Thyroid gland (tissue), 4 donors: Measurements from ENCODE around the gene ZNF407.

Experiments
- POLR2A ChIP-seq, 2 donors: fragments of 450-650 bp; IDR thresholded peaks; one replicate each; pipeline ENCODE4 v1.6.1; 2017; ENCODE audit warnings: antibody characterized with exemption in 2 of 2, mild to moderate bottlenecking in 2 of 2, moderate library complexity in 1 of 2
- TF ChIP-seq, protein P1 (sequence below), 6 experiments: fragments of 200-600 bp in 3 of 6; fragments of 450-650 bp in 3 of 6; sonication (generic) in 3 of 6; IDR thresholded peaks; one replicate each; pipeline ENCODE4 v1.5.1; 2016 to 2019; ENCODE audit warnings: antibody characterized with exemption in 6 of 6, mild to moderate bottlenecking in 2 of 6, inconsistent platforms in 1 of 6, moderate library complexity in 1 of 6

DNA sequence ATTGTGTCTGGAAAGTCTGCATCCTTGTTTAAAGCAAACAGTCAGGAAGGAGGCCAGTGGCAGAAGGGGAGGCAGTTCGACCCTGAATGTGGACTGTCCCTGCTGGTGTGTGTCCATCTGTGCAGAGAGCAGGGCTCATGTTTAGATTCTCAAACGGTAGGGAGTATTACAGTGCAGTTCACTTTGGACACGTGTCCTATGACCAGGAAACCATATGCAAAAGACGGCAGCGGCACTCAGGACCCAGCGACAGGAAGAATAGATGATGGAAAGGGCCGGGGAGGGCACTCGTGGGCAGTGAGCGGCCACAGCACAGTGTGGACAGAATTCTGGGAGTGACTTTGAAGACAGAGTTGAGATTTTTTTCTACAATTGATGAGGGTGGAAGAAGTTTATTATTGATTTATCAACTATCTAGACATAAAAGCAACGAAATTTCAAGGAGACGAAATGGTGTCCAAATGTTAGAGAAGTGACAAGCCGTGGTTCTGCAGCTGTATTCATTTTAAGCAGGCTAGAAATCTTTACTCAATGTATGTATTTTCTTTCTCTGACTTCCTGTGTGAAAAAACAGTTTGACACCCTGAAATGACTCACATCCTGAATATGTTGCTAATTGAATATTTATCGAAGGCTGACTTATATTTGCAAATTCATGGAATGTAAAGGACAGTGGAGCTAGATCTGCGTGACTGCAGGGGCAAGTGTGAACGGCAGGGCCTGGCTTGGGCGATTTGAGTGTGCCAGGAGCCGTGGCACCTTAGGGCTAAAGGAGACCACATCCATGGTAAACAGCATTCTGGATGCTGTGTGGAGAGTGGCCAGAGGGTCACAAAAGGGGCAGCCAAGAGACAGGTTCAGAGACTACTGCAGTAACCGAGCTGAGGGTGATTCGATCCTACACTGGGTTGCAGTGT, 397.1 kb downstream of the ZNF407 start:
- TF ChIP-seq, protein P1, sequence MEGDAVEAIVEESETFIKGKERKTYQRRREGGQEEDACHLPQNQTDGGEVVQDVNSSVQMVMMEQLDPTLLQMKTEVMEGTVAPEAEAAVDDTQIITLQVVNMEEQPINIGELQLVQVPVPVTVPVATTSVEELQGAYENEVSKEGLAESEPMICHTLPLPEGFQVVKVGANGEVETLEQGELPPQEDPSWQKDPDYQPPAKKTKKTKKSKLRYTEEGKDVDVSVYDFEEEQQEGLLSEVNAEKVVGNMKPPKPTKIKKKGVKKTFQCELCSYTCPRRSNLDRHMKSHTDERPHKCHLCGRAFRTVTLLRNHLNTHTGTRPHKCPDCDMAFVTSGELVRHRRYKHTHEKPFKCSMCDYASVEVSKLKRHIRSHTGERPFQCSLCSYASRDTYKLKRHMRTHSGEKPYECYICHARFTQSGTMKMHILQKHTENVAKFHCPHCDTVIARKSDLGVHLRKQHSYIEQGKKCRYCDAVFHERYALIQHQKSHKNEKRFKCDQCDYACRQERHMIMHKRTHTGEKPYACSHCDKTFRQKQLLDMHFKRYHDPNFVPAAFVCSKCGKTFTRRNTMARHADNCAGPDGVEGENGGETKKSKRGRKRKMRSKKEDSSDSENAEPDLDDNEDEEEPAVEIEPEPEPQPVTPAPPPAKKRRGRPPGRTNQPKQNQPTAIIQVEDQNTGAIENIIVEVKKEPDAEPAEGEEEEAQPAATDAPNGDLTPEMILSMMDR (IDR thresholded peaks at IDR 0.05), result no peak
- TF ChIP-seq POLR2A (IDR thresholded peaks at IDR 0.05), result no peak
